22Rv1 (cell line): ENCODE data around the gene KRIT1.

ENCODE experiments used
- H3K27ac ChIP-seq: fragments of 450-650 bp; 2 replicates; pipeline ENCODE4 v1.5.1; 2017
- CTCF ChIP-seq: fragments of 450-650 bp; IDR thresholded peaks from 2 replicates; pipeline ENCODE4 v1.5.1; 2017; ENCODE audit warnings: mild to moderate bottlenecking
- ZFX ChIP-seq: fragments of 450-650 bp; IDR thresholded peaks from 2 replicates; pipeline ENCODE4 v1.6.1; 2017; ENCODE audit warnings: antibody characterized with exemption, borderline replicate concordance

Gene KRIT1

DNA sequence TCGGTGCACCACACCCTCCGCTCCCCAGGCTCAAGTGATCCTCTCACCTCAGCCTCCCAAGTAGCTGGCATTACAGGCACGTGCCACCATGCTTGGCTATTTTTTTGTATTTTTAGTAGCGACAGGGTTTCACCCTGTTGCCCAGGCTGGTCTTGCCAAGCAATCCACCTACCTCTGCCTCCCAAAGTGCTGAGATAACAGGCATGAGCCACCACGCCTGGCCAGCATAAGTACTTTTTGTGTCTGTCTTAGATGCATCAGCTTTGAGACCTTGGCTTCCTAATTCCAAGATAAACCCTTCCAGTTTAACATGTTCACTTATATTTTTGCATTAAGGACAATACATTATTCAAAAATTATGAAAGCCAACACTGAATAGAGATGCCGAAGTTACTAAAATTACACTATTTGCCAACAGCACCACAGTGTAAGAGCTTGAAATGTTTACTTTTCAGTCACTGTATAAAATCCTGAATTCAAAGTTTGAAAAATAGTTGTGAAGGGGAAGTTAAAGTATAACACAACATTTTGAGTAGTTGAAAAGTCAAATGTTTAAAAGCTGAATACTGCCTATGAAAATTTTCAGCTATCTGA lies 36.6 kb upstream of the KRIT1 start:
- no peak overlapping the region for H3K27ac ChIP-seq
- TF ChIP-seq CTCF = no peak
- TF ChIP-seq ZFX = no peak

DNA sequence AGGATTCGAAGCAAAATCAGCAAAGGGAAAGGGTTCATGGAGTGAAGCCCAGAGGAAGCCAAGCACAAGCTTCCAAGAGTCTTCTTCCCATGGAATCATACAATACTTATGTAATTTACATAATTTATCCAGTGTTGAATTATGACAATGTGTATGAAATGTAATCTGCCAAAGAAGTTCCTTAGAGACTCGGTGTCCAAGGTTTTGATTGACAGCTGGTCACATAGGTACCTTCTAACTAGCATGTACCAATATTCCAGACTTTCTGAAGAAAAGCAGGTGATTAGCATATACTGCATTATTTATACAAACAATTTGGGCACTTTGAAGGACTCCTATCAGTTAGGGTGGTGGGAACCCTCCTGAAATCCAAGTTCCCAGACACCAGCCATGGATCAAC lies 35.3 kb upstream of the KRIT1 start:
- no peak for TF ChIP-seq ZFX
- no peak for TF ChIP-seq CTCF
- H3K27ac ChIP-seq = no peak overlapping the region

- no peak overlapping the region for H3K27ac ChIP-seq
- TF ChIP-seq ZFX = no peak
- TF ChIP-seq CTCF = no peak
Observed at GRCh38 chr7:92279396-92280031, 33.8 kb upstream of the KRIT1 start.

DNA sequence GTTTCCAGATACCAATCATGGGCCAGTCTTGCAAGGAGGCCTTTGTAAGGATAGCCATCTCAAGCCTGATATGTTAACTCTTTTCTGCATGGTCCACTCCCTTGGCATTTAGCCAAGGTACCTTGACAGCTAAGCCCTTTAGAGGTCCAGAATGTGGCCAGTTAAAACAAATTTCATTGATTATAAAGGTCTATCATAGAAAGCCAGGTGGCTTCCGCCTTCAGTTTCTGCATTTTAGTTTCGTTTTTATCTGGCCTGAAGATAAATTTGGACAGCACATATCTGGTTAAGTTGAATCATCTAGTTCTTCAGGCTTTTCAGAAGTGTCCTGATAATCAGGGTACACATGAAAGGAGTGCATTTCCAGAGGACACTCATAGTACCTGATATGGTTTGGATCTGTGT lies 30.7 kb upstream of the KRIT1 start:
- H3K27ac ChIP-seq = no peak overlapping the region
- TF ChIP-seq ZFX = no peak
- no peak for TF ChIP-seq CTCF

DNA sequence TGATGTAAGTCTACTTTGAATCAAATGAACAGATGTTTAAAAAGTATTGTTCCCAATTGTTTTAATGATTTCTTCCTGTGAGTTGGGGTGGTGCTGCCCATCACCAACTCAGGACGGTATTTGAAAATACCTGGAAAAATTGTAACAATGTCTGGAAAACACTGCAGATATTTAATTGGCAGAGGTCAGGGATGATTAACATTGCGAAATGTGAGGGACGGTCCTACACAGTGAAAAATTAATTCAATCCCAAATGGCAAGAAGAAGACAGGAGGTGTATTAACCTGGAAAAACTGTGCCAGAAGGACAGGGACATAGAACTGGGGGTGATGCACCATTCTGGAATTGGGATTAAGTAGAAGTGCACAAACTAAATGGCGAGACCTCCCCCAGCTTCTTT lies 29.6 kb upstream of the KRIT1 start:
- no peak overlapping the region for H3K27ac ChIP-seq
- TF ChIP-seq ZFX (no peak), CTCF (no peak)

DNA sequence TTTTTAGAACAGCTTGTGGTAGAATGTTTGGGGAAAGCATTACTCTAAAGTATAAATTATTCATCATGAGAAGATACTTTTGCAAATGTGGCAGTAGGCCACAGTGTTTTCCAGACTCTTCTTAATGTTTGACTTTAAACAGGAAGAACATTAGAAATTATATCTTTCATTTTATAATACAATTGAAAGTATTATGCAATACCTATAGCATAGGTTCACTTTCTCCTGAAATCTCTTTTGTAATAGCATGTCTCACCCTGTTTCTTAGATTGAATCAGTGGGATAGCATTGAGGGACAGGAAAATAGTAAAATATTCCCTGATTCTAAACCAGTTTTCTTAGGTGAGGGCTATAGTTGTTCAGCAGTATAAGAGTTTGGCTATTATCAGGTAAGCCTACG lies 23.2 kb upstream of the KRIT1 start:
- TF ChIP-seq ZFX (no peak), CTCF (no peak)

GRCh38 chr7:92266415-92267241 lies 20.9 kb upstream of the KRIT1 start:
- no peak overlapping the region for H3K27ac ChIP-seq
- TF ChIP-seq CTCF (no peak), ZFX (no peak)

More for the DNA sequence above, 23.2 kb upstream of the KRIT1 start:
- no peak overlapping the region for H3K27ac ChIP-seq
